ENCODE data around the gene ZMYND8. TPM values are rescaled to one million over a fixed set of nuclear protein-coding genes. Genes with fewer than 3 reads are reported as not detected.

The ZMYND8 gene
- total and polyA plus RNA-seq, 2 donors (not counting 3 experiments of a cell fraction or from before 2014, with no cell fraction given), result 30.6 to 75.2 TPM

DNA sequence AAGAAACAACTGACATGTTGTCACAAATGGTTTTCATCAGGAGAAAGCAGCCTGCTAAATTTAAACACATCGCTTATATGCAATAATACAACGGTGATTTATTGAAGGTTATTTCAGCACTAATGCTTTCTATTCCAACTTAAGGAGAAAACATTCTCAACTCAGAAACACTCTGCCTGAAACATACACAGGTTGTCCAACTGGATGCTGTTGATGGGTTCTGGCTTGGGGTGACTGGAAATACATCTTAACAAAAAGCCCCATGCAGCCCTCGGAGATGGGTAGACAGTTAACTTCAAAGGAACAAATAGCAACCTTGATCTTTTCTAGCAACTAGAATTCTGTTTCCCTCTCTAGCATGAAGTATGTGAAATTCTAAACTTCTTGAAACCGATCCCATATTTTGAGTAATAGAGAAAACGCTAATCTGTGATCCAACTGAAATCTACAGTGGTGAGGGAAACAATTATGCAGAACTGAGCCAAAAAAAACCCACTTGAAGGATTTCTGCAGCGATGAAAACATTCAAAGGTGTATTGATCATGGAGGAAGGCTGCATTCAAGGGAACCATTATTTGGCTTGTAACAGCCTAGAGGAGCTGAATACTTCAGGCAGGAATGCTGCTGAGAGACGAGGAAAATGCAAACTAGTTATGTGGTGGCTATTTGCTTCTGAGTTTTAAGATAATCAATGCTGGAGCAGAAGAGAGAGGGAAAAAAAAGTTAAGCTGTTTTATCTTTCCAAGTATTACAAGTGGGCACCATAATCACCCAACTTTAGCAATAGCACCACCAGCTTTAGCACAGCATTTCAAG, 6.9 kb downstream of the ZMYND8 start:
- H3K27me3 ChIP-seq (ENCODE audit: control insufficient read depth in 2 of 2, insufficient read depth in 2 of 2, low read length in 2 of 2), result no peaks in the 10 kb centered on the region
- peaks cover 4 to 21% of the 10 kb centered on the region in 2 experiments for H3K36me3 ChIP-seq (ENCODE audit: control insufficient read depth in 2 of 2, extremely low read depth in 1 of 2, insufficient read depth in 2 of 2, low read length in 2 of 2)
- FAIRE-seq, result peak; percentile 66
- H3K4me1 ChIP-seq (ENCODE audit: control insufficient read depth, extremely low read depth, insufficient read depth, low read length), result peaks cover 72% of the 10 kb centered on the region
- no peaks in the 10 kb centered on the region for H3K9me3 ChIP-seq (replicated peaks; ENCODE audit: control insufficient read depth, insufficient read depth, low read length)
- no peaks in the 10 kb centered on the region for H4K20me1 ChIP-seq (replicated peaks; ENCODE audit: control insufficient read depth, extremely low read depth, insufficient read depth, low read length)
- H3K27ac ChIP-seq (ENCODE audit: insufficient read depth, low read depth, low read length), result peak overlapping the region; percentile 97
- H3K4me3 ChIP-seq (replicated peaks in 1 of 3; ENCODE audit: insufficient read depth in 1 of 3, low read depth in 1 of 3, low read length in 3 of 3), result peak overlapping the region in 1 of 3 experiments; percentile 82
- no TSS peak for BruUV-seq (replicated peaks)
- peak overlapping the region; percentile 97 for H3K4me2 ChIP-seq (ENCODE audit: insufficient read depth, low read length)
- intact Hi-C loops (cut with micrococcal nuclease), result no loop called here
- peaks cover 94% of the 10 kb centered on the region for H3K79me2 ChIP-seq (ENCODE audit: control insufficient read depth, insufficient read depth, low read length)
- dilution Hi-C loops (cut with MboI; ENCODE audit: extremely low pct_ligation_motif_present, low sequenced_read_pairs), result no loop called here
- H3K9ac ChIP-seq (replicated peaks; ENCODE audit: extremely low read depth, insufficient read depth, low read length), result peak overlapping the region; percentile 49
- H2AFZ ChIP-seq (ENCODE audit: low read depth, low read length), result no peak overlapping the region
- H3K9me1 ChIP-seq (replicated peaks; ENCODE audit: control insufficient read depth, extremely low read depth, insufficient read depth, low read length), result no peaks in the 10 kb centered on the region
- TF ChIP-seq, protein P1, sequence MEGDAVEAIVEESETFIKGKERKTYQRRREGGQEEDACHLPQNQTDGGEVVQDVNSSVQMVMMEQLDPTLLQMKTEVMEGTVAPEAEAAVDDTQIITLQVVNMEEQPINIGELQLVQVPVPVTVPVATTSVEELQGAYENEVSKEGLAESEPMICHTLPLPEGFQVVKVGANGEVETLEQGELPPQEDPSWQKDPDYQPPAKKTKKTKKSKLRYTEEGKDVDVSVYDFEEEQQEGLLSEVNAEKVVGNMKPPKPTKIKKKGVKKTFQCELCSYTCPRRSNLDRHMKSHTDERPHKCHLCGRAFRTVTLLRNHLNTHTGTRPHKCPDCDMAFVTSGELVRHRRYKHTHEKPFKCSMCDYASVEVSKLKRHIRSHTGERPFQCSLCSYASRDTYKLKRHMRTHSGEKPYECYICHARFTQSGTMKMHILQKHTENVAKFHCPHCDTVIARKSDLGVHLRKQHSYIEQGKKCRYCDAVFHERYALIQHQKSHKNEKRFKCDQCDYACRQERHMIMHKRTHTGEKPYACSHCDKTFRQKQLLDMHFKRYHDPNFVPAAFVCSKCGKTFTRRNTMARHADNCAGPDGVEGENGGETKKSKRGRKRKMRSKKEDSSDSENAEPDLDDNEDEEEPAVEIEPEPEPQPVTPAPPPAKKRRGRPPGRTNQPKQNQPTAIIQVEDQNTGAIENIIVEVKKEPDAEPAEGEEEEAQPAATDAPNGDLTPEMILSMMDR (IDR thresholded peaks at IDR 0.05; ENCODE audit: extremely low read depth in 1 of 2, insufficient read depth in 1 of 2, low read depth in 1 of 2, low read length in 2 of 2), result no peak
- ChIA-PET CTCF (interaction anchor here (1.0 to 16.6 kb wide), 8 partner anchors 9 to 272 kb away, joined by 3 to 406 read pairs (median 6); no protein-coding TSS in a partner anchor), POLR2A (interaction anchor here (1.3 kb wide), 1 partner anchor 11 kb away, joined by 4 read pairs; no protein-coding TSS in a partner anchor)
- DNase-seq (ENCODE audit: low read depth, low spot score), result peak; percentile 46

DNA sequence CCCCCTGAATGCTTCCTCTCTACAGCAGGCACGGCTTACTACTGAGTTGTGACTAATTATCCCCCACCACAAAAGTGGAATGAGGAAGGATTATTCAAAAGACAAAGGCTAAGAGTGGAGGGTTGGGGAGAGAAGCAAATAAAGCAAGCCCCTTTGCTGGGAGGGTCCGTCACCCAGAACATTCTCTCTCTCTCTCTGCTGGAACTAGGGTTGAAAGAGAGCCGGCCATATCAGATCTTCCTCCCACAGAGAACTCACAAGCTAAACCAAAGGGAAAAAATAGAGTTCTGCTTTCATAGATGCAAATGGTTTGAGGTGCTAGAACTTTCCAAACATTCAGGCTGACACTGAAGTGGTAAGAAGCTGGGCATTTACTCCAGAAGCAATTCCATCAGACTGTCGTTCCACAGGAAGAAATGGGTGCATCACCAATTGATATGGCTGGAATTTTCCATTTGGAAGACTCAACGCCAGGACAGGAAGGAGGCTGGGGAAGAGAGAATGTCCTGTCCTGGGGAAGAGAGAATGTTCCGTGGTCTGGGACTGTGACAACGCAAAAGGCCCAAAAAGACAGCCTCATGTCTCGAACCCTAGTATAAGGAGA, 7.9 kb downstream of the ZMYND8 start:
- no peak overlapping the region for H3K4me3 ChIP-seq (replicated peaks in 1 of 3; ENCODE audit: insufficient read depth in 1 of 3, low read depth in 1 of 3, low read length in 3 of 3)
- intact Hi-C loops (cut with micrococcal nuclease) (no loop called here), dilution Hi-C loops (cut with MboI; ENCODE audit: extremely low pct_ligation_motif_present, low sequenced_read_pairs) (no loop called here)
- H3K36me3 ChIP-seq (ENCODE audit: control insufficient read depth in 2 of 2, extremely low read depth in 1 of 2, insufficient read depth in 2 of 2, low read length in 2 of 2), result peaks cover 4 to 23% of the 10 kb centered on the region in 2 experiments
- TF ChIP-seq JUN (IDR thresholded peaks at IDR 0.05; ENCODE audit: borderline replicate concordance, insufficient read depth, insufficient read length, low read depth), result no peak
- TF ChIP-seq MYC (IDR thresholded peaks at IDR 0.05; ENCODE audit: low read depth, low read length), result no peak
- TF ChIP-seq, protein P1 (IDR thresholded peaks at IDR 0.05; ENCODE audit: extremely low read depth in 1 of 2, insufficient read depth in 1 of 2, low read depth in 1 of 2, low read length in 2 of 2), result no peak
- no peak for TF ChIP-seq EZH2 (IDR thresholded peaks at IDR 0.05; ENCODE audit: borderline replicate concordance, low read depth, low read length, severe bottlenecking)
- TF ChIP-seq POLR2AphosphoS5 (IDR thresholded peaks at IDR 0.05; ENCODE audit: insufficient read depth, low read depth, low read length), result no peak
- TF ChIP-seq FOS (IDR thresholded peaks at IDR 0.05; ENCODE audit: borderline replicate concordance, insufficient read depth, low read length), result no peak
- no peak for TF ChIP-seq GATA2 (IDR thresholded peaks at IDR 0.05; ENCODE audit: insufficient read depth, insufficient read length, low read depth, low read length)
- TF ChIP-seq, protein P2, sequence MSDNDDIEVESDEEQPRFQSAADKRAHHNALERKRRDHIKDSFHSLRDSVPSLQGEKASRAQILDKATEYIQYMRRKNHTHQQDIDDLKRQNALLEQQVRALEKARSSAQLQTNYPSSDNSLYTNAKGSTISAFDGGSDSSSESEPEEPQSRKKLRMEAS (IDR thresholded peaks at IDR 0.05; ENCODE audit: insufficient read depth, insufficient read length), result no peak
- no peak for TF ChIP-seq POLR2A (IDR thresholded peaks at IDR 0.05; ENCODE audit: low read depth, low read length)
- ChIA-PET CTCF (interaction anchor here (1.0 to 3.2 kb wide), 8 partner anchors 9 to 75 kb away, joined by 3 to 21 read pairs (median 4); no protein-coding TSS in a partner anchor), POLR2A (interaction anchor here (0.6 kb wide), 1 partner anchor 32 kb away, joined by 3 read pairs; no protein-coding TSS in a partner anchor)
- no peaks in the 10 kb centered on the region for H3K9me3 ChIP-seq (replicated peaks; ENCODE audit: control insufficient read depth, insufficient read depth, low read length)
- H3K4me1 ChIP-seq (ENCODE audit: control insufficient read depth, extremely low read depth, insufficient read depth, low read length), result peaks cover 62% of the 10 kb centered on the region
- no peaks in the 10 kb centered on the region for H3K27me3 ChIP-seq (ENCODE audit: control insufficient read depth in 2 of 2, insufficient read depth in 2 of 2, low read length in 2 of 2)
- peak overlapping the region; percentile 97 for H3K27ac ChIP-seq (ENCODE audit: insufficient read depth, low read depth, low read length)
- no peaks in the 10 kb centered on the region for H4K20me1 ChIP-seq (replicated peaks; ENCODE audit: control insufficient read depth, extremely low read depth, insufficient read depth, low read length)
- H3K4me2 ChIP-seq (ENCODE audit: insufficient read depth, low read length), result peak overlapping the region; percentile 97
- peaks cover 91% of the 10 kb centered on the region for H3K79me2 ChIP-seq (ENCODE audit: control insufficient read depth, insufficient read depth, low read length)
- no TSS peak for BruUV-seq (replicated peaks)
- FAIRE-seq (peak; percentile 48), DNase-seq (ENCODE audit: low read depth, low spot score) (peak; percentile 43)
- peak overlapping the region; percentile 49 for H3K9ac ChIP-seq (replicated peaks; ENCODE audit: extremely low read depth, insufficient read depth, low read length)
- peak overlapping the region; percentile 20 for H2AFZ ChIP-seq (ENCODE audit: low read depth, low read length)
- H3K9me1 ChIP-seq (replicated peaks; ENCODE audit: control insufficient read depth, extremely low read depth, insufficient read depth, low read length), result no peaks in the 10 kb centered on the region

Data from endothelial cell of umbilical vein (primary cell).